CD8-positive, alpha-beta memory T cell (primary cell): ENCODE measurements around the gene PLD6. TPM values are rescaled to one million over a fixed set of nuclear protein-coding genes. Genes with fewer than 3 reads are reported as not detected.
"Not testable (repeated sequence)": the region's sequence is repeated elsewhere in the genome, so short reads cannot be mapped to it uniquely, and the experiment has no call there.

ENCODE experiments used
- CTCF ChIA-PET: fragments of 350-600 bp; sonication (Branson Sonifier 250); formaldehyde crosslinking; loops from one replicate; lab custom pipeline; 2021; ENCODE audit warnings: antibody characterized with exemption; lab: Charles Lee
- POLR2A ChIA-PET: fragments of 350-600 bp; sonication (Branson Sonifier 250); formaldehyde crosslinking; loops from one replicate; lab custom pipeline; 2021; ENCODE audit warnings: antibody characterized with exemption; lab: Charles Lee
- DNase-seq, 5 donors: peaks; one replicate each; pipeline versions ENCODE4 v3.0.0 to v3.0.0-alpha.2; 2020 to 2022; ENCODE audit warnings: mixed read lengths in 1 of 5
- H3K27ac ChIP-seq: one replicate; pipeline ENCODE4 v1.7.0; 2013; ENCODE audit warnings: low read depth, mild to moderate bottlenecking, low read length, moderate library complexity
- H3K27me3 ChIP-seq: 2 replicates; pipeline ENCODE4 v1.7.0; 2013; ENCODE audit warnings: low read length, mild to moderate bottlenecking; ENCODE audit not compliant: insufficient read depth, poor library complexity, severe bottlenecking
- H3K36me3 ChIP-seq: 2 replicates; pipeline ENCODE4 v1.7.0; 2013; ENCODE audit warnings: mild to moderate bottlenecking, low read length, moderate library complexity; ENCODE audit not compliant: insufficient read depth
- H3K4me1 ChIP-seq: 2 replicates; pipeline ENCODE4 v1.7.0; 2013; ENCODE audit warnings: mild to moderate bottlenecking, low read length, moderate library complexity; ENCODE audit not compliant: insufficient read depth
- H3K4me3 ChIP-seq: 2 replicates; pipeline ENCODE4 v1.7.0; 2013; ENCODE audit warnings: mild to moderate bottlenecking, low read length
- H3K9me3 ChIP-seq: 2 replicates; pipeline ENCODE4 v1.7.0; 2013; ENCODE audit warnings: mild to moderate bottlenecking, low read length
- H3K27ac Mint-ChIP-seq, 8 donors: one replicate each; pipeline ENCODE4 v1.8.0; 2020 to 2021; ENCODE audit warnings: mixed read lengths in 8 of 8, mild to moderate bottlenecking in 6 of 8, inconsistent platforms in 3 of 8, moderate library complexity in 3 of 8
- H3K27me3 Mint-ChIP-seq, 2 donors: one replicate each; pipeline ENCODE4 v1.8.0; 2020 to 2021; ENCODE audit warnings: mixed read lengths in 2 of 2, mild to moderate bottlenecking in 1 of 2, moderate library complexity in 1 of 2
- H3K36me3 Mint-ChIP-seq, 3 donors: one replicate each; pipeline ENCODE4 v1.8.0; 2020 to 2021; ENCODE audit warnings: mixed read lengths in 3 of 3, inconsistent platforms in 1 of 3, mild to moderate bottlenecking in 1 of 3
- H3K4me1 Mint-ChIP-seq, 3 donors: one replicate each; pipeline ENCODE4 v1.8.0; 2020 to 2021; ENCODE audit warnings: mixed read lengths in 3 of 3, inconsistent platforms in 1 of 3, mild to moderate bottlenecking in 1 of 3
- H3K4me3 Mint-ChIP-seq, 7 donors: one replicate each; pipeline ENCODE4 v1.8.0; 2020 to 2021; ENCODE audit warnings: mixed read lengths in 7 of 7, mild to moderate bottlenecking in 6 of 7, moderate library complexity in 4 of 7, inconsistent platforms in 2 of 7
- H3K9me3 Mint-ChIP-seq, 5 donors: one replicate each; pipeline ENCODE4 v1.8.0; 2020 to 2022; ENCODE audit warnings: mixed read lengths in 5 of 5, mild to moderate bottlenecking in 3 of 5, moderate library complexity in 2 of 5, inconsistent platforms in 1 of 5
- polyA plus RNA-seq: library from polyadenylated mRNA; unstranded; fragments of 300-500 nt; fragmentation: Illumina TruSeq; gene quantifications from one replicate; pipeline ENCODE4 v1.2.3, GENCODE V29; 2021
- total RNA-seq, 2 experiments: library from RNA; stranded (reverse); gene quantifications; one replicate each; pipeline ENCODE4 v1.2.3, GENCODE V29; 2021

PLD6 gene
- total and polyA plus RNA-seq, 3 experiments from 2014 or later = 6.9 to 28.4 (median 26.5) TPM

DNA sequence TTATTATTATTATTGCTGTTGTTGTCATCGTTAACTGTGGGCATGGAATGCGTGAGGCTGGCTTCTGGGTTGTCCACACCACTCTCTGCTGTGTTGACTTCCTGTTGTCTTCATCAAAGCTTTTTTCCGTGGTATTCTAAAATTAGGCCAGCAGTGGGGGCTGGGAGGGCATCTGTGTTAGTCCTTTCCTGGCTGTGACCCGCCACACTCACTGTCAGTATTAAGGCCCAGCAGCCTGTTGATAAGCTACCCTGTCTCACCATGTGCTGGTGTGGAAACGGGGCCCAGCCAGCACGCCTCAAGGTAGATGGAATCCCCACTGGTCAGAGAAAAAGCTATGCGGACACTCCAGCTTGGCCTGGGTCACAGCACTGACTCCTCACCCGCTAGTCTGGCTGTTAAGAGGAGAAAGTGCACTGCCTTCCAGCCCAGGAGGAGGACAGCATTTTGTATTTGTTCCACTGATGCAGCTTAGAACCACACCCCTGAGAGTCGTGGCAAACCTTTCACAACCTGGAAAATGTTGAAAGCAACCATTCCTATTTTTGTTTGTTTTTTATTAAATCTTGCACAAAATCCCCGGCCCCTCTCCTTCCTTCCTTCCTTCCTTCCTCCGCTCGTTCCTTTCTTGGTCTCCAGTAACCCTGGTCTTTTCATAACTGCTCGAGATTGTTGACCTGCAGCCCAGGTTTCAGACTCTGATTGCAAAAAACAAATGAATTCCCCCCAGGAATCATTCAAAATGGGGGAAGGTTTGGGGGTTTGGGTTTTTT, 21.0 kb downstream of the PLD6 start:
- H3K9me3 Mint-ChIP-seq, H3K27ac ChIP-seq, DNase-seq, H3K36me3 ChIP-seq, H3K4me3 ChIP-seq, POLR2A ChIA-PET, H3K27me3 Mint-ChIP-seq, H3K27me3 ChIP-seq, H3K9me3 ChIP-seq: not testable (repeated sequence)
- H3K36me3 Mint-ChIP-seq = peaks cover 7 to 75% (median 19%) of the 10 kb centered on the region in 3 donors
- H3K27ac Mint-ChIP-seq = peak overlapping the region; percentile 77 to 97 (median 87)
- peaks cover 72% of the 10 kb centered on the region for H3K4me1 ChIP-seq
- CTCF ChIA-PET = interaction anchor here (1.0 to 2.0 kb wide), 2 partner anchors 12 to 20 kb away, joined by 3 to 6 read pairs; no protein-coding TSS in a partner anchor
- H3K4me3 Mint-ChIP-seq = peak overlapping the region; percentile 42 to 69 (median 53)
- H3K4me1 Mint-ChIP-seq = peaks cover 58 to 70% (median 63%) of the 10 kb centered on the region in 3 donors

DNA sequence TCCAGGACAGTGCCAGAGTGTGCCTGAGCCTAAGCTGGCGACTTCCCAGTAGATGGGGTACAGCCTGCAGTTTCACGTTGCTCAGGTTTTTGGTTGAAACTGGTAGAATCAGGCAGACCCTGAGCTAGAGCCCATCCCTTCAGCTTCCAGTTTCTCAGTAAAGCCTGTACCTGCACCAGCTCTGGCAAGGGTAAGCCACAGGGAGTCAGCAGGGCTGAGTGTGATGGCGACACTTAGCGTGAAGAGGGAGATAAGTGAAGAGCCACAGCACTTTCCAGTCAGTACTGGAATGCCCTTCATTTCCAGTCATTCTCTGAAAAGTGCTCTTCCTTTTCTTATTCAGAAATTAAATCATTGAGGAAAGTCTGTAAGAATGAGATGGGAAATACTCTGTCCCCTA, 22.4 kb downstream of the PLD6 start:
- Histone ChIP-seq H3K27me3 (no peaks in the 10 kb centered on the region), H3K4me3 (peak overlapping the region; percentile 23), H3K36me3 (peaks cover 10% of the 10 kb centered on the region), H3K27ac (no peak overlapping the region), H3K4me1 (peaks cover 87% of the 10 kb centered on the region), H3K9me3 (no peaks in the 10 kb centered on the region)
- Mint-ChIP-seq H3K27ac (peak overlapping the region in 7 of 8 donors; percentile 66 to 97 (median 88)), H3K4me3 (peak overlapping the region in 5 of 7 donors; percentile 6 to 69 (median 41)), H3K9me3 (no peaks in the 10 kb centered on the region), H3K36me3 (peaks cover 11 to 76% (median 23%) of the 10 kb centered on the region in 3 donors), H3K27me3 (no peaks in the 10 kb centered on the region), H3K4me1 (peaks cover 66 to 81% (median 73%) of the 10 kb centered on the region in 3 donors)
- ChIA-PET POLR2A (no interaction called here), CTCF (interaction anchor here (1.0 to 2.0 kb wide), 4 partner anchors 11 to 25 kb away, joined by 3 to 6 read pairs (median 3); partner anchors contain the start of gene PLD6)
- DNase-seq = no peak

DNA sequence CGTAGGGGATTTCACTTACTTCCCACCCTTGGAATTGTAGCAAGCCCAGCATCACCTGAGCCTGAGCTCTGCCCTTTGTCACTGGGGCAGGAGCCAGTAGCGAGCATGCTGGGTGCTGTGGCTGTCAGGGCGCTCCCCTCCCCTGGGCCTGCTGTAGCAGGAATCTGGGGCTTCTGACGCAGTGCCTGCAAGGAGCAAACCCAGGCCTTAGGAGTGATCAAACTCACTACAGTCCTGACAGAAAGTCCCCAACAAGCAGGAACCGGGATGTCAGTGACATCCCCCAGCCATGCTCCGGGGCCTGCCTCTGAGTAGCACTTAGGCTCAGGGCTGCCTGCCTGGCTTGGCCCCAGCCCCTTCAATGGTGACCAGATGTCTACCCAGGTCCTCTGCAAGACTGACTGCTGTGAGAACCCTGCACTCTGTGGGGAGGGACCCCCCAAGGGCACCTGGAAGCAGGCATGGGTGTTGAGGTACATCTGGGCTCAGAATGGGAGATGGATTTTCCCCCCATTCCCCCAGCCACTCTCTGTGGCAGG, 23.5 kb downstream of the PLD6 start:
- Mint-ChIP-seq H3K9me3 (no peaks in the 10 kb centered on the region), H3K4me1 (peaks cover 68 to 88% (median 75%) of the 10 kb centered on the region in 3 donors), H3K27ac (peak overlapping the region in 7 of 8 donors; percentile 67 to 97 (median 94)), H3K4me3 (peak overlapping the region in 5 of 7 donors; percentile 76 to 82 (median 81)), H3K36me3 (peaks cover 11 to 74% (median 24%) of the 10 kb centered on the region in 3 donors), H3K27me3 (no peaks in the 10 kb centered on the region)
- Histone ChIP-seq H3K9me3 (no peaks in the 10 kb centered on the region), H3K27ac (peak overlapping the region; percentile 12), H3K4me3 (peak overlapping the region; percentile 47), H3K36me3 (peaks cover 10% of the 10 kb centered on the region), H3K27me3 (no peaks in the 10 kb centered on the region), H3K4me1 (peaks cover 97% of the 10 kb centered on the region)
- peak in 1 of 5 donors; percentile 19 for DNase-seq
- POLR2A ChIA-PET = interaction anchor here (1.0 kb wide), 1 partner anchor 29 kb away, joined by 4 read pairs; no protein-coding TSS in a partner anchor
- CTCF ChIA-PET = interaction anchor here (0.6 kb wide), 1 partner anchor 11 kb away, joined by 3 read pairs; no protein-coding TSS in a partner anchor

DNA sequence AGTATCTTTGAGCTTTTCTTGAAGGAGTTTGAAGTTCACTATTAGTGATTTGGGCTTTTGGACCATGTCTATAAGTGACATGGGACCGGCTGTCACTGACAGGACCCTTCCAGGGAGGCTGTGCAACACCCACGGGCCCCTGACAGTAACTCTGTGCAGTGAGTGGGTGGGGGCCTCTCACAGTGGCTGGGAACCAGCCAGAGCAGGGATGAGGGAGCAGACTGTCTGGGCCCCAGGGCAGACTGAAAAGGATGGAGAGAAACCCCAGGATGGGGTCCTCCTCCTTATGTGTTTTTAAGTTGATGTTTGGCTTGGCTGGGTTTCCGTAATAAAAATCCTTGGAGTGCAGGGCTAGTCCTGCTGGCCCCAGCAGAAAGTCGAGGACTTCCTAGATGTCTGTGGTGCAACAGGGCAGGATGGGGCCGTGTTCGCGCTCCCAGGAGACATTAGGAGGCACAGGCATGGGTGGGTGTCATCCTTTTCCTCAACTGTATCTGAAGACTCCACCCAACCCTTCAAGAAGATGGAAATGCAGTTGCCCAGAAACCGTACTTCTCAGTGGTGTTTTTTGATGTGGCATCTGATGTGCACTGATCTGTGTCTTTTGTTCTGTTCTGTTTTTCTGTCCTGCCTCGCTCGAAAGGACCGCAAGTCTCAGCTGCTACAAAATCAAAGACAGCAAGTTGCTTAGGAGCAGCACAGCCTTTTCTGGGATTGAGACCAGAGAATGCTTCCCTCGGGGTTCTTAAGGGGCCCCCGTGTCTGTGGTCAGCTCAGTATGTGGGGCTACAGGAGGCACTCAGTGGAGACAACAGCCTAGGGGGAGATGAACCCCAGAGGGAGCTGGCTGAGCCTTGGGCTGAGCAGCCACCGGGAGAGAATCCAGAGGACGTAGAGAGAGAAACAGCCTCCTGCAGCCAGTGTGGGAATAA, 24.2 kb downstream of the PLD6 start:
- H3K4me1 ChIP-seq = peaks cover 100% of the 10 kb centered on the region
- no peaks in the 10 kb centered on the region for H3K27me3 ChIP-seq
- H3K27me3 Mint-ChIP-seq = no peaks in the 10 kb centered on the region
- DNase-seq = peak in 2 of 5 donors; percentile 54 to 82
- H3K27ac Mint-ChIP-seq = peak overlapping the region; percentile 86 to 97 (median 94)
- H3K36me3 Mint-ChIP-seq = peaks cover 15 to 74% (median 28%) of the 10 kb centered on the region in 3 donors
- H3K4me1 Mint-ChIP-seq = peaks cover 70 to 90% (median 82%) of the 10 kb centered on the region in 3 donors
- no peaks in the 10 kb centered on the region for H3K9me3 ChIP-seq
- H3K4me3 Mint-ChIP-seq = peak overlapping the region; percentile 54 to 86 (median 81)
- peak overlapping the region; percentile 12 for H3K27ac ChIP-seq
- H3K9me3 Mint-ChIP-seq = no peaks in the 10 kb centered on the region
- peak overlapping the region; percentile 47 for H3K4me3 ChIP-seq
- H3K36me3 ChIP-seq = peaks cover 10% of the 10 kb centered on the region
- CTCF ChIA-PET = interaction anchor here (0.6 to 1.4 kb wide), 2 partner anchors 10 to 63 kb away, joined by 3 to 4 read pairs; no protein-coding TSS in a partner anchor
- POLR2A ChIA-PET = interaction anchor here (1.0 kb wide), 1 partner anchor 29 kb away, joined by 4 read pairs; no protein-coding TSS in a partner anchor

DNA sequence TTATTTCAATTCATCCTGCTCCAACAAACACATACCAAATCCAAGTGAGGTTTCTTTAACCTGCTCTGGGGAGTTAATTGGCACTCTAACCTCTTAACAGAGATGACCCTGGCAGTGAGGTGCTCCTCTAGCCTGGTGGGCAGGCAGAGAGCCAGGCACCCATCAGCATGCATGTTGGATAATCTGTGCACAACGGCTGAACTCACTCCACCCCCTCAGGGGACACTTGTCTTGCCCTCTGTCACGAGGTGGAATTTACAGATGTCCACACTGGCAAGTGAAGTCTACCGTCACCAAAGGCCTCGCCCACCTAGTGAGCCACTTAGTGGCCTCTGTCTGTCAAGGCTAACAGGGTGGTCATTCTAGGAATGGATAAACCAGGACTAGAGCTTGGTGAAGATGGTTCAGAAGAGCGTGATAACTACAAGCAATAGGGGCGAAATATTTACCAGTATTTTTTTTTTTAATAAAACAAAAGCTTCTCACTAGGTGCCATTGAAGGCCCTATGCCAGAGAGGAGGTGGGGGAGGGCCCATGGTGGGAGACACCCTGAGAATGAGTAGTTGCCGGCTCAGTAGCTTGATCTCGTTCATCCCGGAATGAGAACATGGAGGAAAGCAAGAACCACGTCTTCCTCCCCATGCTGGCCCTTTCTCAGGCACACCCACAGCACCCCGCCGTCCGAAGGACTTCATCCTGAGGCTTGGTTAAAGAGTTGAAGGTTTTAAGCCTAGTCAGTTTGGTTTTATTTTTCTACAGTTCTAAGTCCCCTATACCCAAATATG, 25.2 kb downstream of the PLD6 start:
- DNase-seq = no peak
- CTCF ChIA-PET = interaction anchor here (1.0 to 1.4 kb wide), 2 partner anchors 25 to 62 kb away, joined by 4 read pairs; partner anchors contain the start of gene PLD6
- Histone ChIP-seq H3K4me1 (peaks cover 98% of the 10 kb centered on the region), H3K9me3 (no peaks in the 10 kb centered on the region), H3K27me3 (no peaks in the 10 kb centered on the region), H3K27ac (no peak overlapping the region), H3K36me3 (peaks cover 10% of the 10 kb centered on the region), H3K4me3 (peak overlapping the region; percentile 27)
- H3K27ac Mint-ChIP-seq = peak overlapping the region; percentile 86 to 97 (median 94)
- POLR2A ChIA-PET = no interaction called here
- H3K27me3 Mint-ChIP-seq = no peaks in the 10 kb centered on the region
- peak overlapping the region; percentile 72 to 86 (median 82) for H3K4me3 Mint-ChIP-seq
- peaks cover 15 to 77% (median 35%) of the 10 kb centered on the region in 3 donors for H3K36me3 Mint-ChIP-seq
- H3K9me3 Mint-ChIP-seq = no peaks in the 10 kb centered on the region
- H3K4me1 Mint-ChIP-seq = peaks cover 69 to 90% (median 85%) of the 10 kb centered on the region in 3 donors

- peaks cover 98% of the 10 kb centered on the region for H3K4me1 ChIP-seq
- Mint-ChIP-seq H3K27me3 (no peaks in the 10 kb centered on the region), H3K9me3 (no peaks in the 10 kb centered on the region), H3K4me3 (peak overlapping the region; percentile 68 to 85 (median 81)), H3K27ac (peak overlapping the region; percentile 86 to 98 (median 94)), H3K4me1 (peaks cover 63 to 85% (median 85%) of the 10 kb centered on the region in 3 donors), H3K36me3 (peaks cover 15 to 77% (median 32%) of the 10 kb centered on the region in 3 donors)
- peaks cover 16% of the 10 kb centered on the region for H3K36me3 ChIP-seq
- H3K27me3 ChIP-seq = no peaks in the 10 kb centered on the region
- CTCF ChIA-PET = interaction anchor here (1.0 to 1.5 kb wide), 4 partner anchors 15 to 61 kb away, joined by 3 to 5 read pairs (median 4); partner anchors contain the start of gene PLD6
- H3K4me3 ChIP-seq = peak overlapping the region; percentile 27
- no peak overlapping the region for H3K27ac ChIP-seq
- POLR2A ChIA-PET = interaction anchor here (0.6 kb wide), 1 partner anchor 67 kb away, joined by 4 read pairs; no protein-coding TSS in a partner anchor
- DNase-seq = no peak
- H3K9me3 ChIP-seq = no peaks in the 10 kb centered on the region
Observed at GRCh38 chr17:17180141-17180603, 26.0 kb downstream of the PLD6 start.
